Loucy (cell line): ENCODE results near the gene ZNF593OS.

Source experiments
- H2AFZ ChIP-seq: fragments of 200-600 bp; sonication (generic); 2 replicates; pipeline ENCODE4 v1.6.0; 2016; ENCODE audit warnings: antibody characterized with exemption, mild to moderate bottlenecking, low read length, moderate library complexity
- H3F3A ChIP-seq: fragments of 200-600 bp; 2 replicates; pipeline ENCODE4 v1.6.0; 2016; ENCODE audit warnings: antibody characterized with exemption, low read depth, mild to moderate bottlenecking
- H3K27me3 ChIP-seq: fragments of 200-600 bp; sonication (generic); 2 replicates; pipeline ENCODE4 v1.6.1; 2014; ENCODE audit warnings: low read length, mild to moderate bottlenecking; ENCODE audit not compliant: insufficient read depth, poor library complexity, severe bottlenecking
- H3K36me3 ChIP-seq: fragments of 200-600 bp; sonication (generic); 2 replicates; pipeline ENCODE4 v1.6.1; 2016; ENCODE audit warnings: low read length; ENCODE audit not compliant: insufficient read depth
- H3K4me1 ChIP-seq: fragments of 200-600 bp; sonication (generic); 2 replicates; pipeline ENCODE4 v1.5.1; 2014; ENCODE audit warnings: low read length, mild to moderate bottlenecking; ENCODE audit not compliant: insufficient read depth, poor library complexity, severe bottlenecking
- H3K4me2 ChIP-seq: fragments of 200-600 bp; sonication (generic); 2 replicates; pipeline ENCODE4 v1.6.0; 2014; ENCODE audit warnings: antibody characterized with exemption, low read length, low read depth, mild to moderate bottlenecking; ENCODE audit not compliant: poor library complexity, severe bottlenecking
- H3K4me3 ChIP-seq: fragments of 200-600 bp; sonication (generic); 2 replicates; pipeline ENCODE4 v1.5.1; 2014; ENCODE audit warnings: low read length, mild to moderate bottlenecking, mixed read lengths; ENCODE audit not compliant: poor library complexity, severe bottlenecking
- H3K79me2 ChIP-seq: fragments of 200-600 bp; sonication (generic); 2 replicates; pipeline ENCODE4 v1.6.1; 2014; ENCODE audit warnings: low read length; ENCODE audit not compliant: insufficient read depth
- H3K9ac ChIP-seq: fragments of 200-600 bp; sonication (generic); 2 replicates; pipeline ENCODE4 v1.6.0; 2014; ENCODE audit warnings: mild to moderate bottlenecking, low read depth, low read length, moderate library complexity; ENCODE audit not compliant: poor library complexity, severe bottlenecking
- H3K9me2 ChIP-seq: fragments of 200-600 bp; sonication (generic); replicated peaks from 2 replicates; pipeline ENCODE4 v1.6.1; 2016; ENCODE audit warnings: low read depth, low read length, mixed read lengths
- H3K9me3 ChIP-seq: fragments of 200-600 bp; sonication (generic); 2 replicates; pipeline ENCODE4 v1.6.1; 2014; ENCODE audit warnings: mild to moderate bottlenecking, antibody characterized with exemption, low read length, low read depth; ENCODE audit not compliant: insufficient read depth
- H4K20me1 ChIP-seq: fragments of 200-600 bp; sonication (generic); 2 replicates; pipeline ENCODE4 v1.6.0; 2014; ENCODE audit warnings: antibody characterized with exemption, low read length, mild to moderate bottlenecking; ENCODE audit not compliant: insufficient read depth, poor library complexity, severe bottlenecking
- EZH2phosphoT487 ChIP-seq: fragments of 200-600 bp; IDR thresholded peaks from 2 replicates; pipeline ENCODE4 v1.6.1; 2018; ENCODE audit warnings: antibody characterized with exemption, mild to moderate bottlenecking, moderate library complexity, borderline replicate concordance
- TF ChIP-seq, protein P1 (sequence below): fragments of 200-600 bp; sonication (generic); conservative IDR thresholded peaks from 2 replicates; pipeline ENCODE4 v1.5.1; 2014; ENCODE audit warnings: mild to moderate bottlenecking, antibody characterized with exemption, low read length

The ZNF593OS gene

DNA sequence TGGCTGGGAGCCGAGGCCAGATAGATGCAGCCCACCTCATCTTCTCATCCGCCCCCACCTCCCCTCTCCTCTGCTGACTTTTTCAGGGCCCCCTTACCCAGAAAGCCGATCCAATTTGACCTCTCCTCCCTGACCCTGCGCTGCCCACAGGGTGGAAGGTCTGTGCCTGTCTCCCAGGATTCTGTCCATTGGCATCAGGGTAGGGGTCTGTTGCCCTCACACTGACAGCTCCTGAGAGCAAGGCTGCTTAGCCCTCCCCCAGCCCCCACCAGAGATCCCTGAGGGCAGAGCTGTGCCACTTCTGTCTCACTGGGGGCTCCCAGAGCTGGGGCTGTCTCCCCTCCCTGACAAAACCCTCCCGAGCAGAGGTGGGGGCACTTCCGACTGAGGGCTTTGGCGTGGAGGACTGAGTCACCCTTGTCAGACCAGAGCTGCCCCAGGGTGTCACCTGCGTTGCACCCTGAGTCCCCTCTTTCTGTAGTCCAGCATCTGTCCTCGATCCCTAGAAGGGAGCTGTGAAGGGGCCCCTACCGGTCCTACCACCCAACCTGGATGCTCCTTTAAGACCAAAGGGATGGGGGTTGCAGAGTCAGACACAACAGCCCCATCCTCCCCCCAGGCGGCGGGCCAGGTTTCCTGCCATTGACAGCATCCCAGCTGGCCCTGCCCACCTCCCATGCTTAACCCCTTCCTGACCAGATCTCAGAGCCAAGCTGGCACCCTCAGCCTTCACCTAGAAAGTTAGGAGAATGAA, 15.2 kb downstream of the ZNF593OS start:
- peak overlapping the region; percentile 60 for H3K4me3 ChIP-seq
- peaks cover 60% of the 10 kb centered on the region for H3K4me1 ChIP-seq
- TF ChIP-seq, protein P1, sequence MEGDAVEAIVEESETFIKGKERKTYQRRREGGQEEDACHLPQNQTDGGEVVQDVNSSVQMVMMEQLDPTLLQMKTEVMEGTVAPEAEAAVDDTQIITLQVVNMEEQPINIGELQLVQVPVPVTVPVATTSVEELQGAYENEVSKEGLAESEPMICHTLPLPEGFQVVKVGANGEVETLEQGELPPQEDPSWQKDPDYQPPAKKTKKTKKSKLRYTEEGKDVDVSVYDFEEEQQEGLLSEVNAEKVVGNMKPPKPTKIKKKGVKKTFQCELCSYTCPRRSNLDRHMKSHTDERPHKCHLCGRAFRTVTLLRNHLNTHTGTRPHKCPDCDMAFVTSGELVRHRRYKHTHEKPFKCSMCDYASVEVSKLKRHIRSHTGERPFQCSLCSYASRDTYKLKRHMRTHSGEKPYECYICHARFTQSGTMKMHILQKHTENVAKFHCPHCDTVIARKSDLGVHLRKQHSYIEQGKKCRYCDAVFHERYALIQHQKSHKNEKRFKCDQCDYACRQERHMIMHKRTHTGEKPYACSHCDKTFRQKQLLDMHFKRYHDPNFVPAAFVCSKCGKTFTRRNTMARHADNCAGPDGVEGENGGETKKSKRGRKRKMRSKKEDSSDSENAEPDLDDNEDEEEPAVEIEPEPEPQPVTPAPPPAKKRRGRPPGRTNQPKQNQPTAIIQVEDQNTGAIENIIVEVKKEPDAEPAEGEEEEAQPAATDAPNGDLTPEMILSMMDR, result no peak
- no peak for TF ChIP-seq EZH2phosphoT487

DNA sequence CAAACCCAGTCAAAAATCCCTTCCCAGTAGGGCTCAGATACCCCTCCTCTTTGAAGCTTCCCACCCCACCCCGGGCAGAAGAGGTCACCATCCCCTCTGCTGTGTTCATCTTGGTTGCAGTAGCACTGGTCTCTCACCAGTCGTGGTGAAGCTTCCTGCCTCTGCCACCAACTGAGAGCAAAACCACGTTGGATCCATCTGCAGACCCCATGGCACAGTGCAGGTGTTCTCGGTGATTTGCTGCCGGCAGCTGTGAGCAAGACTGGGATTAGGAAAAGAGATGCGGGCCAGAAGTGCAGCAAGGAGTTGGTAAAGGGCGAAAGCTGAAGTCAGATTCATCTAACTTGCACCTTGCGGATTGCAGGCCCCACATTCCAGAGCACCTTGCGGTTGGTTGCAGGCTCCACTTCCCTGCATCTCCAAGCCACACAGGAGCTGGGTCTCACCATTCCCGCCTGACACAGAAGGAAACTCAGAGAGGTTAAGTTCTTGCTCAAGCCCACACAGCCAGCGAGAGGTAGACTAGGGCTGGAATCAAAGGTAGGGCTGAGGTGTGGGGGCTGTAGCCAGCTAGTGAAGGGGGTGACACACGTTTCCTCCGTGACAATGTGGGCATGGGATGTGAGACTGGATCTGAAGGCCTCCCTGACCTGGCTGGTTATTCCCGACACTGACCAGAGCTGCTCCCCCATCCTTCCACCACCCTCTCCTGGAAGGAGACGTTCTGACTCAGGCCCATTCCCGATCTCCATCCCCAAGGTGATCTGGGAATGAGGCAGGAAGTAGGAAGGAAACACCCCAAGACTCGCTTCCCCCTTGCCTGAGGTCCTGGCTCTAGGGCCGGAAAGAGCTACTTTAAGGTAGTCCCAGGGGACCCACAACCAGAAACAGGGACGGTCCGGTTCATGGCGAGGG, 16.0 kb downstream of the ZNF593OS start:
- H2AFZ ChIP-seq, result no peak overlapping the region
- peaks cover 17% of the 10 kb centered on the region for H3K79me2 ChIP-seq
- peaks cover 52% of the 10 kb centered on the region for H3K4me1 ChIP-seq
- H4K20me1 ChIP-seq, result no peaks in the 10 kb centered on the region
- H3K4me2 ChIP-seq, result peak overlapping the region; percentile 69
- peak overlapping the region; percentile 60 for H3K4me3 ChIP-seq
- H3K27me3 ChIP-seq, result no peaks in the 10 kb centered on the region
- peak overlapping the region; percentile 52 for H3K9ac ChIP-seq
- TF ChIP-seq, protein P1, result no peak
- no peak for TF ChIP-seq EZH2phosphoT487
- H3K9me2 ChIP-seq, result no peaks in the 10 kb centered on the region
- H3K9me3 ChIP-seq, result no peaks in the 10 kb centered on the region
- H3F3A ChIP-seq, result no peaks in the 10 kb centered on the region
- no peaks in the 10 kb centered on the region for H3K36me3 ChIP-seq

More for the DNA sequence above, 15.2 kb downstream of the ZNF593OS start:
- Histone ChIP-seq H3K9me3 (no peaks in the 10 kb centered on the region), H3K36me3 (no peaks in the 10 kb centered on the region), H3K9me2 (no peaks in the 10 kb centered on the region), H3K4me2 (peak overlapping the region; percentile 69), H3F3A (no peaks in the 10 kb centered on the region), H2AFZ (peak overlapping the region; percentile 41), H3K79me2 (peaks cover 26% of the 10 kb centered on the region), H3K9ac (peak overlapping the region; percentile 52), H4K20me1 (no peaks in the 10 kb centered on the region), H3K27me3 (no peaks in the 10 kb centered on the region)

DNA sequence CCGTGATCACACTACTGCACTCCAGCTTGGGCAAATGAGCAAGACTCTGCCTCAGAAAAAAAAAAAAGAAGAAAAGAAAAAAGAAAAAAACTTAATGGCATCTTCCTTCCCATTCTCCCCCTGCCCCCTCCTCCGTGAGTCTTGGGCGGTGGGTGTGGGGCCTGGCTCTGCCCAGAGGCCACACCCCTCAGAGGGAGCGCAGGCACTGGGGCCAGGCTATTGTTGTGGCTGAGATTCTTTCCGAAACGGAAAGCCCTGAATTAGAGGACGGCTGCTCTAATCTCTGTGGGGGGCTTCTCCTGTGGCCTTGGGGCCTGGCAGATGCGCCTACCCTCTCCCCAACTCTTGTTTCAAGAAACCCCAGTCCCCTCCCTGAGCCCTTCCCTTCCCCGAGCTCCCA, 16.9 kb downstream of the ZNF593OS start:
- Histone ChIP-seq H2AFZ (no peak overlapping the region), H3K4me2 (no peak overlapping the region), H3K4me1 (peaks cover 44% of the 10 kb centered on the region), H3K27me3 (no peaks in the 10 kb centered on the region), H3K9me3 (no peaks in the 10 kb centered on the region), H3K4me3 (no peak overlapping the region), H4K20me1 (no peaks in the 10 kb centered on the region), H3K9ac (no peak overlapping the region), H3K36me3 (no peaks in the 10 kb centered on the region), H3K9me2 (no peaks in the 10 kb centered on the region), H3F3A (no peaks in the 10 kb centered on the region), H3K79me2 (peaks cover 9% of the 10 kb centered on the region)
- TF ChIP-seq, protein P1, result no peak
- no peak for TF ChIP-seq EZH2phosphoT487
